Endothelial cell of umbilical vein (primary cell): ENCODE results near the gene PDSS1. TPM values are rescaled to one million over a fixed set of nuclear protein-coding genes. Genes with fewer than 3 reads are reported as not detected.

Source experiments
- BruUV-seq: library from RNA; stranded (reverse); fragments of 400-500 nt; replicated peaks from 2 replicates; lab custom pipeline; 2021; lab: Mats Ljungman, UMichigan
- CTCF ChIA-PET: fragments of 300-600, 350-600 bp; sonication (Branson Sonifier 250); formaldehyde crosslinking; loops from one replicate; lab custom pipeline; 2021; ENCODE audit warnings: antibody characterized with exemption, inconsistent platforms; lab: Charles Lee
- POLR2A ChIA-PET: fragments of 300-600, 350-600 bp; sonication (Branson Sonifier 250); formaldehyde crosslinking; loops from one replicate; lab custom pipeline; 2021; ENCODE audit warnings: antibody characterized with exemption, inconsistent platforms; lab: Charles Lee
- DNase-seq: peaks from one replicate; pipeline ENCODE4 v3.0.0-alpha.2; 2011; ENCODE audit warnings: low read depth, low spot score
- FAIRE-seq: peaks from 2 replicates; lab custom pipeline; 2011; peaks lifted over from hg19 to GRCh38; lab: Jason Lieb, UNC
- H2AFZ ChIP-seq: 2 replicates; pipeline ENCODE4 v1.6.0; 2012; ENCODE audit warnings: low read depth, low read length, control low read depth, inconsistent platforms
- H3K27ac ChIP-seq: 2 replicates; pipeline ENCODE4 v1.5.1; 2011; ENCODE audit warnings: low read depth, mild to moderate bottlenecking, control low read depth, low read length, moderate library complexity; ENCODE audit not compliant: insufficient read depth
- H3K27me3 ChIP-seq, 2 experiments: 2 replicates each; pipeline versions ENCODE4 v1.6.0 to v1.6.1; 2011; ENCODE audit warnings: low read length in 2 of 2, mixed read lengths in 1 of 2; ENCODE audit not compliant: control insufficient read depth in 2 of 2, insufficient read depth in 2 of 2
- H3K36me3 ChIP-seq, 2 experiments: 2 replicates in 1 of 2; 3 replicates in 1 of 2; pipeline ENCODE4 v1.5.1; 2011; ENCODE audit warnings: low read length in 2 of 2, mild to moderate bottlenecking in 1 of 2, moderate library complexity in 1 of 2; ENCODE audit not compliant: control insufficient read depth in 2 of 2, insufficient read depth in 2 of 2; ENCODE audit errors: extremely low read depth in 1 of 2
- H3K4me1 ChIP-seq: 3 replicates; pipeline ENCODE4 v1.5.1; 2011; ENCODE audit warnings: mild to moderate bottlenecking, low read length; ENCODE audit not compliant: control insufficient read depth, insufficient read depth; ENCODE audit errors: extremely low read depth
- H3K4me2 ChIP-seq: 2 replicates; pipeline ENCODE4 v1.6.1; 2011; ENCODE audit warnings: low read length, control low read depth, mixed read lengths; ENCODE audit not compliant: insufficient read depth
- H3K4me3 ChIP-seq, 3 experiments: fragments of 200-600 bp in 1 of 3; sonication (generic), shearing (Covaris generic) in 1 of 3; replicated peaks in 1 of 3; 2 replicates each; pipeline ENCODE4 v1.5.1; 2011 to 2016; ENCODE audit warnings: control low read depth in 3 of 3, low read length in 3 of 3, mild to moderate bottlenecking in 2 of 3, inconsistent platforms in 1 of 3, low read depth in 1 of 3, moderate library complexity in 1 of 3; ENCODE audit not compliant: insufficient read depth in 1 of 3
- H3K79me2 ChIP-seq: 2 replicates; pipeline ENCODE4 v1.6.0; 2012; ENCODE audit warnings: low read length, inconsistent platforms; ENCODE audit not compliant: control insufficient read depth, insufficient read depth
- H3K9ac ChIP-seq: replicated peaks from 2 replicates; pipeline ENCODE3; 2011; ENCODE audit warnings: low read length, control low read depth; ENCODE audit not compliant: insufficient read depth; ENCODE audit errors: extremely low read depth
- H3K9me1 ChIP-seq: replicated peaks from 3 replicates; pipeline ENCODE4 v1.6.0; 2011; ENCODE audit warnings: mild to moderate bottlenecking, low read length; ENCODE audit not compliant: control insufficient read depth, insufficient read depth; ENCODE audit errors: extremely low read depth
- H3K9me3 ChIP-seq: replicated peaks from 2 replicates; pipeline ENCODE4 v1.5.1; 2012; ENCODE audit warnings: low read length, inconsistent platforms; ENCODE audit not compliant: control insufficient read depth, insufficient read depth
- H4K20me1 ChIP-seq: replicated peaks from 2 replicates; pipeline ENCODE3; 2011; ENCODE audit warnings: mild to moderate bottlenecking, low read length; ENCODE audit not compliant: control insufficient read depth, insufficient read depth; ENCODE audit errors: extremely low read depth
- EZH2 ChIP-seq: IDR thresholded peaks from 2 replicates; pipeline ENCODE4 v1.6.1; 2012; ENCODE audit warnings: borderline replicate concordance, low read depth, mild to moderate bottlenecking, moderate library complexity, low read length, inconsistent platforms; ENCODE audit not compliant: severe bottlenecking
- FOS ChIP-seq: IDR thresholded peaks from 2 replicates; pipeline ENCODE4 v1.6.1; 2011; ENCODE audit warnings: mild to moderate bottlenecking, low read length, moderate library complexity, borderline replicate concordance; ENCODE audit not compliant: insufficient read depth
- GATA2 ChIP-seq: IDR thresholded peaks from 2 replicates; pipeline ENCODE4 v1.7.0; 2011; ENCODE audit warnings: low read depth, mild to moderate bottlenecking, moderate library complexity, mixed read lengths, low read length; ENCODE audit not compliant: insufficient read length, insufficient read depth
- JUN ChIP-seq: IDR thresholded peaks from 2 replicates; pipeline ENCODE4 v1.6.1; 2011; ENCODE audit warnings: borderline replicate concordance, low read depth; ENCODE audit not compliant: insufficient read length, insufficient read depth
- MYC ChIP-seq: IDR thresholded peaks from one replicate; pipeline ENCODE4 v1.6.1; 2011; ENCODE audit warnings: mild to moderate bottlenecking, low read depth, low read length
- POLR2A ChIP-seq: IDR thresholded peaks from 2 replicates; pipeline ENCODE4 v1.6.1; 2012; ENCODE audit warnings: low read depth, mild to moderate bottlenecking, control low read depth, low read length
- POLR2AphosphoS5 ChIP-seq: IDR thresholded peaks from 2 replicates; pipeline ENCODE4 v1.6.1; 2012; ENCODE audit warnings: low read depth, mild to moderate bottlenecking, control low read depth, low read length, moderate library complexity; ENCODE audit not compliant: insufficient read depth
- dilution Hi-C: fragments of 300-500 bp; cut with MboI; formaldehyde crosslinking; loops from one replicate; pipeline ENCODE4 v1.15.0; 2019; ENCODE audit warnings: low sequenced_read_pairs; ENCODE audit not compliant: extremely low pct_ligation_motif_present
- intact Hi-C: fragments of 100-400 bp; cut with micrococcal nuclease; formaldehyde crosslinking; loops from one replicate; pipeline ENCODE4 v1.10.0; 2022
- polyA plus RNA-seq, 4 experiments: library from polyadenylated mRNA; depleted of rRNA in 3 of 4; stranded (reverse) in 3 of 4; unstranded in 1 of 4; fragments of >200 nt; gene quantifications; 2 replicates each; pipeline versions ENCODE4 v1.2.1 to v1.2.3, GENCODE V29; 2011 to 2012; ENCODE audit warnings: missing spikeins in 1 of 4
- total RNA-seq: library from RNA; stranded (reverse); gene quantifications from 2 replicates; pipeline ENCODE4 v1.2.3, GENCODE V29; 2021
- TF ChIP-seq, protein P1 (sequence below), 2 donors: IDR thresholded peaks; 1 replicate in 1 of 2; 2 replicates in 1 of 2; pipeline ENCODE4 v1.5.1; 2011; ENCODE audit warnings: low read length in 2 of 2, mild to moderate bottlenecking in 2 of 2, moderate library complexity in 2 of 2, control low read depth in 1 of 2, inconsistent platforms in 1 of 2, low read depth in 1 of 2; ENCODE audit not compliant: insufficient read depth in 1 of 2; ENCODE audit errors: extremely low read depth in 1 of 2
- TF ChIP-seq, protein P2 (sequence below): IDR thresholded peaks from 2 replicates; pipeline ENCODE4 v1.6.1; 2011; ENCODE audit not compliant: insufficient read depth, insufficient read length

The PDSS1 gene
- total and polyA plus RNA-seq, 2 donors (not counting 3 experiments of a cell fraction or from before 2014, with no cell fraction given): 9.1 to 11.3 TPM

DNA sequence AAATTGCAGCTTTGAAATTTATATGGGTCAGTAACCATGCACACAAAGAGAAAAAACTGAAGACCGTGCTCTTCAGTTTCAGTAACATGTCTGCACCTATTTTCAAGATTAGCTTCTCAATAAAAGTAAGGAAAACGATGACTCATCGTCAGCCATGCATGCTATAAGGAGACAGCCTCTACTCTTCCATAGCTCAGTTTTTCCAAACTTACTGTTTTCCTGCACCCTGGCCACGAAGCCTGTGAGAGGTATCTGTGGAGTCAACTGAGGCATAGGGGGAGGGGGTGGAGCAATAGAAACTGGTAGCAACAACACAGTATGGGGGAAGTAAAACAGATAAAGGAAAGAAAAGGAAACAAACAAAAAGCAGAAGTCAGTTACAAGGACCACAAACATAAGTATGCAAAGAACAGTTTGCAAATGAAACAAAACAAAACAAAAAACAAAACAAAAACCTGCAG lies 58.0 kb downstream of the PDSS1 start:
- H3K4me3 ChIP-seq: no peak overlapping the region
- H2AFZ ChIP-seq: no peak overlapping the region
- peak; percentile 43 for DNase-seq
- no peaks in the 10 kb centered on the region for H3K4me1 ChIP-seq
- no peak overlapping the region for H3K9ac ChIP-seq
- no TSS peak for BruUV-seq
- dilution Hi-C loops: no loop called here
- peak; percentile 71 for FAIRE-seq
- ChIA-PET CTCF (interaction anchor here (0.5 to 2.1 kb wide), 8 partner anchors 14 to 161 kb away, joined by 3 to 9 read pairs (median 4); partner anchors contain the start of gene ABI1), POLR2A (no interaction called here)
- H3K9me1 ChIP-seq: no peaks in the 10 kb centered on the region
- peaks cover 3% of the 10 kb centered on the region in 2 experiments for H3K36me3 ChIP-seq
- H4K20me1 ChIP-seq: no peaks in the 10 kb centered on the region
- H3K4me2 ChIP-seq: no peak overlapping the region
- intact Hi-C loops: no loop called here
- TF ChIP-seq JUN (peak; percentile 52), FOS (peak; percentile 57)
- TF ChIP-seq, protein P1, sequence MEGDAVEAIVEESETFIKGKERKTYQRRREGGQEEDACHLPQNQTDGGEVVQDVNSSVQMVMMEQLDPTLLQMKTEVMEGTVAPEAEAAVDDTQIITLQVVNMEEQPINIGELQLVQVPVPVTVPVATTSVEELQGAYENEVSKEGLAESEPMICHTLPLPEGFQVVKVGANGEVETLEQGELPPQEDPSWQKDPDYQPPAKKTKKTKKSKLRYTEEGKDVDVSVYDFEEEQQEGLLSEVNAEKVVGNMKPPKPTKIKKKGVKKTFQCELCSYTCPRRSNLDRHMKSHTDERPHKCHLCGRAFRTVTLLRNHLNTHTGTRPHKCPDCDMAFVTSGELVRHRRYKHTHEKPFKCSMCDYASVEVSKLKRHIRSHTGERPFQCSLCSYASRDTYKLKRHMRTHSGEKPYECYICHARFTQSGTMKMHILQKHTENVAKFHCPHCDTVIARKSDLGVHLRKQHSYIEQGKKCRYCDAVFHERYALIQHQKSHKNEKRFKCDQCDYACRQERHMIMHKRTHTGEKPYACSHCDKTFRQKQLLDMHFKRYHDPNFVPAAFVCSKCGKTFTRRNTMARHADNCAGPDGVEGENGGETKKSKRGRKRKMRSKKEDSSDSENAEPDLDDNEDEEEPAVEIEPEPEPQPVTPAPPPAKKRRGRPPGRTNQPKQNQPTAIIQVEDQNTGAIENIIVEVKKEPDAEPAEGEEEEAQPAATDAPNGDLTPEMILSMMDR (IDR thresholded peaks at IDR 0.05; ENCODE audit: extremely low read depth in 1 of 2, insufficient read depth in 1 of 2, low read depth in 1 of 2, low read length in 2 of 2): no peak
- no peaks in the 10 kb centered on the region for H3K9me3 ChIP-seq
- no peaks in the 10 kb centered on the region for H3K79me2 ChIP-seq
- no peak overlapping the region for H3K27ac ChIP-seq
- no peaks in the 10 kb centered on the region for H3K27me3 ChIP-seq

DNA sequence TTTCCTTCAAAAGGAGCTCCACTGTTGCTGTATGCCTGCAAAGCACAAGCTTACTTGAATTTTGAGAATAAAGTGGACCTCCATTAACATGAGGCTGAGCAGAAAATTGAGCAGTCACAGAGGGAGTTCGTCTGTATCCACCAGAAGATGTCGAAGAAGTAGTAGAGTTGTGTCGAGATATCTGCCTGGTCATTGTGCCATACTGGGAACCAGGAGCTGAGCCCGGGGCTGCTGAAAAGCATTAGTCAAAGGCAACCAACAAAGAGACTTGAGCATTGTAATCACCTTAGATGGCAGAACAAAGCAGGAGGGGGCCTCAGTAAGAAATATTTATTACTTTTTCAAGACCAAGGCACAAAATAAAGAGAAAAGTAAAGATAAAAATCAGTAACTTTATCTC lies 61.5 kb downstream of the PDSS1 start:
- ChIA-PET CTCF (interaction anchor here (1.4 kb wide), 1 partner anchor 33 kb away, joined by 7 read pairs; no protein-coding TSS in a partner anchor), POLR2A (no interaction called here)
- Histone ChIP-seq H3K79me2 (no peaks in the 10 kb centered on the region), H3K36me3 (peaks cover 3 to 5% of the 10 kb centered on the region in 2 experiments), H3K27ac (no peak overlapping the region), H4K20me1 (no peaks in the 10 kb centered on the region), H3K4me2 (no peak overlapping the region), H3K9me3 (no peaks in the 10 kb centered on the region), H2AFZ (no peak overlapping the region), H3K4me3 (no peak overlapping the region), H3K4me1 (no peaks in the 10 kb centered on the region), H3K9ac (no peak overlapping the region), H3K27me3 (no peaks in the 10 kb centered on the region), H3K9me1 (no peaks in the 10 kb centered on the region)
- BruUV-seq: no TSS peak
- no peak for DNase-seq
- no peak for TF ChIP-seq POLR2A
- no peak for TF ChIP-seq JUN
- no peak for TF ChIP-seq POLR2AphosphoS5
- TF ChIP-seq EZH2: no peak
- TF ChIP-seq, protein P1 (IDR thresholded peaks at IDR 0.05; ENCODE audit: extremely low read depth in 1 of 2, insufficient read depth in 1 of 2, low read depth in 1 of 2, low read length in 2 of 2): no peak
- TF ChIP-seq MYC: no peak
- no peak for TF ChIP-seq FOS
- no peak for TF ChIP-seq GATA2
- TF ChIP-seq, protein P2, sequence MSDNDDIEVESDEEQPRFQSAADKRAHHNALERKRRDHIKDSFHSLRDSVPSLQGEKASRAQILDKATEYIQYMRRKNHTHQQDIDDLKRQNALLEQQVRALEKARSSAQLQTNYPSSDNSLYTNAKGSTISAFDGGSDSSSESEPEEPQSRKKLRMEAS: no peak
- FAIRE-seq: no peak
- dilution Hi-C loops (no loop called here), intact Hi-C loops (no loop called here)
